HAP-1 (cell line): Measurements from ENCODE around the gene MTRF1.

Experiments used
- DNase-seq, 2 experiments: peaks; one replicate each; pipeline ENCODE4 v3.0.0-alpha.2; 2016 to 2020; ENCODE audit warnings: low spot score in 2 of 2
- H3K27me3 ChIP-seq: fragments of 250-450 bp; sonication (Bioruptor Pico); 2 replicates; pipeline ENCODE4 v1.5.1; 2020; ENCODE audit warnings: low read depth, mild to moderate bottlenecking, moderate library complexity
- H3K36me3 ChIP-seq: fragments of 250-450 bp; sonication (Bioruptor Pico); replicated peaks from 2 replicates; pipeline ENCODE4 v1.5.1; 2020; ENCODE audit warnings: mild to moderate bottlenecking
- H3K4me1 ChIP-seq: fragments of 250-450 bp; sonication (Bioruptor Pico); 2 replicates; pipeline ENCODE4 v1.5.1; 2020; ENCODE audit warnings: mild to moderate bottlenecking
- H3K4me3 ChIP-seq: fragments of 250-450 bp; sonication (Bioruptor Pico); 2 replicates; pipeline ENCODE4 v1.5.1; 2020; ENCODE audit warnings: mild to moderate bottlenecking, moderate library complexity
- H3K9me3 ChIP-seq: fragments of 250-450 bp; sonication (Bioruptor Pico); 2 replicates; pipeline ENCODE4 v1.5.1; 2020; ENCODE audit warnings: mild to moderate bottlenecking, moderate library complexity
- in situ Hi-C: fragments of 300-500 bp; cut with MboI; formaldehyde crosslinking; loops from 3 replicates; pipeline ENCODE4 v1.14.3; 2020; ENCODE audit warnings: low sequenced_read_pairs, inconsistent platforms, mixed read lengths

Gene MTRF1

GRCh38 chr13:41224113-41225110 is 39.0 kb downstream of the MTRF1 start:
- H3K36me3 ChIP-seq, result no peaks in the 10 kb centered on the region
- peaks cover 2% of the 10 kb centered on the region for H3K4me1 ChIP-seq
- H3K27me3 ChIP-seq, result no peaks in the 10 kb centered on the region
- in situ Hi-C loops, result loop anchor here (5.0 kb wide), 1 partner anchor 152 kb away; no protein-coding TSS in a partner anchor
- no peaks in the 10 kb centered on the region for H3K9me3 ChIP-seq
- H3K4me3 ChIP-seq, result no peak overlapping the region
- DNase-seq, result no peak

DNA sequence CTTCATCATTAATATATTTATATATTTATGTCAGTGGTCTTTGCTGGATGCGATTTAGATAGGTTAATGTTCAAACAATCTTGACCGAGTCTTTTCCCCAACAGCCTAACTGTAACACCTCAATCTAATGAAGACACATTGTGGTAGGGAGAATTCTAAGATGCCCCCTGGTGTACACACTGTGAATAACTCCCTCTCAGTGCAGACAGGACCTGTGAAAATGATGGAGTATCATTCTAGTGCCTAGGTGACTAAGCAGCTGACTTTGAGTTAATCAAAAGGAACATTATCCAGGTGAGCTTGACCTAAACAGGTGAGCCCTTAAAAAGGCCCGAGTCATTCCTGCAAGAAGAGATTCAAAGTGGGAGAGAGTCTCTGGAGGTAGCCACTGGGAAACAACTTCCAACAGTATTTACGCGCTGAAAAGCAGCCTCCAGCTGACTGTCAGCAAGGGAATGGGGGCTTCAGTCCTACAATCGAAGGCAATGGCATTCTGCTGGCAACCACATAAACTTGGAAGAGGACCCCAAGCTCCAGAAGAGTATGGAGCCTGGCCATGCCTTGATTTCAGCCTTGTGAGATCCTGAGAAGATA is 41.0 kb downstream of the MTRF1 start:
- peaks cover 3% of the 10 kb centered on the region for H3K4me1 ChIP-seq
- no peaks in the 10 kb centered on the region for H3K9me3 ChIP-seq
- peak; percentile 55 to 72 for DNase-seq
- H3K36me3 ChIP-seq, result no peaks in the 10 kb centered on the region
- H3K27me3 ChIP-seq, result no peaks in the 10 kb centered on the region
- in situ Hi-C loops, result loop anchor here (5.0 kb wide), 1 partner anchor 150 kb away; no protein-coding TSS in a partner anchor
- H3K4me3 ChIP-seq, result no peak overlapping the region

DNA sequence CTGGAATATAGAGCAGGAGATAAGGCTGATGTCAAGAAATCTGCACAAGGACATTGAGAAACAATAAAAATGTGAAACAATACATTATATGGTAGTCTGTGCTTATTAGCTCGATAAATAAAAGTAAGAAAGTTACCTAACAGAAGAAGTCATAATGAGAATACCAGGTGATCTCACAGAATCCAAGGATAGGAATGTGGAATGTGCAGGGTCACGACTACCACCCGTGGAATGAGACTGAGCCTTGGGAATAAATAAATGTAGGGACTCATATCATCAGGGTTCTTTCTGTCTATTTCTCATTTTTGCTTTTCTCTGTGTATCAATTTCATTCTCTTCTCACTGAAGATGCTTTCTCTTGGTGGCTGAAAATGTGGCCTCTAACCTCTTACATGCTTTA is 43.0 kb downstream of the MTRF1 start:
- in situ Hi-C loops, result loop anchor here (5.0 kb wide), 1 partner anchor 148 kb away; no protein-coding TSS in a partner anchor
- H3K4me1 ChIP-seq, result peaks cover 3% of the 10 kb centered on the region

GRCh38 chr13:41216160-41216559 is 47.2 kb downstream of the MTRF1 start:
- no peaks in the 10 kb centered on the region for H3K36me3 ChIP-seq
- no peaks in the 10 kb centered on the region for H3K27me3 ChIP-seq
- H3K9me3 ChIP-seq, result no peaks in the 10 kb centered on the region
- H3K4me3 ChIP-seq, result no peak overlapping the region
- H3K4me1 ChIP-seq, result peaks cover 3% of the 10 kb centered on the region
- in situ Hi-C loops, result no loop called here
- DNase-seq, result peak in 1 of 2 experiments; percentile 78

More for the DNA sequence above, 43.0 kb downstream of the MTRF1 start:
- Histone ChIP-seq H3K9me3 (no peaks in the 10 kb centered on the region), H3K27me3 (no peaks in the 10 kb centered on the region), H3K4me3 (no peak overlapping the region), H3K36me3 (no peaks in the 10 kb centered on the region)
- DNase-seq, result no peak

GRCh38 chr13:41213919-41214318 is 49.5 kb downstream of the MTRF1 start:
- H3K4me3 ChIP-seq, result no peak overlapping the region
- H3K9me3 ChIP-seq, result peaks cover 2% of the 10 kb centered on the region; the same call in 1 of the 2 replicates
- in situ Hi-C loops, result no loop called here
- no peak for DNase-seq
- H3K27me3 ChIP-seq, result no peaks in the 10 kb centered on the region
- H3K36me3 ChIP-seq, result no peaks in the 10 kb centered on the region
- no peaks in the 10 kb centered on the region for H3K4me1 ChIP-seq

GRCh38 chr13:41213316-41213715 is 50.1 kb downstream of the MTRF1 start:
- in situ Hi-C loops, result no loop called here
- no peak overlapping the region for H3K4me3 ChIP-seq
- H3K27me3 ChIP-seq, result no peaks in the 10 kb centered on the region
- H3K36me3 ChIP-seq, result no peaks in the 10 kb centered on the region
- H3K4me1 ChIP-seq, result no peaks in the 10 kb centered on the region
- no peak for DNase-seq
- H3K9me3 ChIP-seq, result peaks cover 2% of the 10 kb centered on the region; the same call in 1 of the 2 replicates

DNA sequence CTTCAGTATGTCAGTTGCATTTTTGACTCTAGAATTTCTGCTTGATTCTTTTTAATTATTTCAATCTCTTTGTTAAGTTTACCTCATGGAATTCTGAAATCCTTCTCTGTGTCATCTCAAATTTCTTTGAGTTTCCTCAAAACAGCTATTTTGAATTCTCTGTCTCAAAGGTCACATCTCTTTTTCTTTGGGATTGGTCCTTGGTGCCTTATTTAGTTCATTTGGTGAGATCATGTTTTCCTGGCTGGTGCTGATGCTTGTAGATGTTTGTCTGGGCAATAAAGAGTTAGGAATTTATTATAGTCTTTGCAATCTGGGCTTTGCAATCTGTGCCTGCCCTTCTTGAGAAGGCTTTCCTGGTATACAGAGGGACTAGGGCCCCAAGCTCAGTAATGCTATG is 50.5 kb downstream of the MTRF1 start:
- in situ Hi-C loops, result no loop called here
- peaks cover 2% of the 10 kb centered on the region; the same call in 1 of the 2 replicates for H3K9me3 ChIP-seq
- H3K36me3 ChIP-seq, result no peaks in the 10 kb centered on the region
- H3K4me1 ChIP-seq, result no peaks in the 10 kb centered on the region
- H3K27me3 ChIP-seq, result no peaks in the 10 kb centered on the region
- no peak for DNase-seq
- no peak overlapping the region for H3K4me3 ChIP-seq

- Histone ChIP-seq H3K27me3 (no peaks in the 10 kb centered on the region), H3K9me3 (peaks cover 2% of the 10 kb centered on the region; the same call in 1 of the 2 replicates), H3K36me3 (no peaks in the 10 kb centered on the region), H3K4me3 (no peak overlapping the region), H3K4me1 (no peaks in the 10 kb centered on the region)
- DNase-seq, result no peak
- in situ Hi-C loops, result no loop called here
Measured at GRCh38 chr13:41211062-41211461, 52.3 kb downstream of the MTRF1 start.

DNA sequence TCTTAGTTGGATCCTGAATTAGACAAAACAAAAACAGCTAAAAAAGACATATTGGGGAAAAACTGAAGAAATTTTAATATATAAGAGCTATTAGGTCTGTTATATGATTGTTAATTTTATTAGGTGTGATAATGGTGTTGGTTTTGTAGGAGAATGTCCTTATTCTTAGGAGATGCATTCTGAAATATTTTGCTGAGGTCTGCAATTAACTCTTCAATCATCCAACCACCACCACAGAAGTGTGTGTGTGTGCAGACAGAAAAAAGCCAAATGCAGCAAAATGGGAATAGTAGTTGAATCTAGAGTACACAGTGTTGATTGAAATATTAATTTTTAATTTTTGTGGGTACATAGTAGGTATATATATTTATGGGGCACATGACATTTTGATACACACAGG is 56.9 kb downstream of the MTRF1 start:
- no peak overlapping the region for H3K4me3 ChIP-seq
- in situ Hi-C loops, result no loop called here
- peaks cover 2% of the 10 kb centered on the region; the same call in 1 of the 2 replicates for H3K9me3 ChIP-seq
- no peak for DNase-seq
- no peaks in the 10 kb centered on the region for H3K27me3 ChIP-seq
- H3K36me3 ChIP-seq, result no peaks in the 10 kb centered on the region
- no peaks in the 10 kb centered on the region for H3K4me1 ChIP-seq

DNA sequence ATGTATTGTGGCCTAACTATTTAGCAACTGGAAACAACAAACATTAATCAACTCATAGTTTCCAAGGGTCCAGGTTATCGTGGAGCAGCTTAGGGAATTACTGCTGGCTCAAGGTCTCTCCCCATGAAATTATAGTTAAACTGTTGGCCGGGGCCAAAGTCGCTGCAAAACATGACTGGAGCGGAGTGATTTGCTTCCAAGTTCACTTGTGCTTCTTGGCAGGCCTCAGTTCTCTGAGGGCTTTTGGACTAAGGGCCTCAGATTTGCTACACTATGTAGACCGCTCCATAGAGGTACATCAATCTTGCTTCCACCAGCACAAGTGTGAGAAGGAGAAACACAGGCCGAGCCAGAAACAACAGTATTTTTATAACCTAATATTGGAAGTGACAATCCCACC is 59.6 kb downstream of the MTRF1 start:
- Histone ChIP-seq H3K27me3 (no peaks in the 10 kb centered on the region), H3K4me3 (no peak overlapping the region), H3K9me3 (no peaks in the 10 kb centered on the region), H3K36me3 (no peaks in the 10 kb centered on the region), H3K4me1 (no peaks in the 10 kb centered on the region)
- in situ Hi-C loops, result no loop called here
- no peak for DNase-seq

DNA sequence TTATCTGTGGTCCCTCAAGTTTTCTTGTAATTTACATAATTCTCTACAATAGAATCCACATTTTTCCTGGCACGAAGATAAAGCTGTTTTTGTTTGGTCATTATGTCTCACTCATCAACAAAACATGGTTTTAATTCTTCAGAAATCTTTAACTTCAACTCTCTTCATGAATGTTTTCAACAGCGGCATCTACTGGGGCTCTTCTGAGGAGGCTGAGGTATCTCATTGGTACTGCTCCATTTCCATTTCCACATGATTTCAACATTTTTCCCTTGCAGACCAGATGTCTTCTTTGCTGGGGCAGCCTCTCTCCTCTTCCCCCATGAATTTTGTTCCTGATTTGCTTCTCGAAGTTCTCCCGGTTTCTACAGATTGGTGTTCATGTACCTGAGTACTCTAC is 63.2 kb downstream of the MTRF1 start:
- Histone ChIP-seq H3K27me3 (no peaks in the 10 kb centered on the region), H3K4me3 (no peak overlapping the region), H3K9me3 (no peaks in the 10 kb centered on the region), H3K36me3 (no peaks in the 10 kb centered on the region), H3K4me1 (no peaks in the 10 kb centered on the region)
- no peak for DNase-seq
- in situ Hi-C loops, result no loop called here

DNA sequence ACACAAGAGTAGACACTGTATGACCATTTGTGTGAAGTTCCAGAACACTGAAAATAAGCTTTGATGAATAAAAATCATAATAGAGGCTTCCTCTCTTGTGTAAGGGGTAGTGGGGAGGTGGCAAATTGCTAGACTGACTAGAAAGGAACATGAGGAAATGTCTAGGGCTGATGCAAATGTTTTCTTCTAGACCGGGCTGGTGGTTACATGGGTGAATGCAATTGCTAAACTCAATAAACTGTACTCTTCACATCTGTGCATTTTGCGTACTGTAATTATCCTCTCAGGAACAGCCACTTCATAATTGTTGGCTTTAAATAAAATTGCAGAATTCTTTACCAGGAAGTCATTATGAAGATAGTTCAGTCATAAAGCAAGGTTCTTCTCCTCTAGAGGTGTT is 63.9 kb downstream of the MTRF1 start:
- Histone ChIP-seq H3K9me3 (no peaks in the 10 kb centered on the region), H3K27me3 (no peaks in the 10 kb centered on the region), H3K36me3 (no peaks in the 10 kb centered on the region), H3K4me1 (peaks cover 3% of the 10 kb centered on the region; the same call in 1 of the 2 replicates), H3K4me3 (no peak overlapping the region)
- DNase-seq, result no peak
- in situ Hi-C loops, result loop anchor here (10.0 kb wide), 1 partner anchor 65 kb away; the partner anchor contains the start of gene KBTBD6

GRCh38 chr13:41199079-41199478 is 64.3 kb downstream of the MTRF1 start:
- in situ Hi-C loops, result loop anchor here (10.0 kb wide), 1 partner anchor 64 kb away; the partner anchor contains the start of gene KBTBD6
- Histone ChIP-seq H3K4me3 (no peak overlapping the region), H3K36me3 (no peaks in the 10 kb centered on the region), H3K27me3 (no peaks in the 10 kb centered on the region), H3K9me3 (no peaks in the 10 kb centered on the region), H3K4me1 (peaks cover 3% of the 10 kb centered on the region; the same call in 1 of the 2 replicates)
- no peak for DNase-seq
